Right renal cortex interstitium (tissue), 3 donors: ENCODE results near the gene BUD23. TPM values are rescaled to one million over a fixed set of nuclear protein-coding genes. Genes with fewer than 3 reads are reported as not detected.
"Not testable (repeated sequence)": the region's sequence is repeated elsewhere in the genome, so short reads cannot be mapped to it uniquely, and the experiment has no call there.

Experiments
- DNase-seq, 3 donors: peaks; one replicate each; pipeline ENCODE4 v3.0.0-alpha.2; 2013; ENCODE audit warnings: low read depth in 3 of 3, low spot score in 2 of 3
- polyA plus RNA-seq, 3 donors: library from polyadenylated mRNA; unstranded; fragments of 120-200 nt; gene quantifications; one replicate each; pipeline ENCODE4 v1.2.1, GENCODE V29; 2013; ENCODE audit not compliant: insufficient read length in 3 of 3

Gene BUD23
- polyA plus RNA-seq, result 10 to 100 TPM; 78.7 to 85.6 (median 79.1) TPM

GRCh38 chr7:73683056-73683787 is at the start of gene BUD23, which contains the start of gene DNAJC30:
Gene BUD23, plus strand, starts transcription at chr7:73683597. Its CDS starts 29 bp downstream, at chr7:73683626.
Gene DNAJC30, minus strand, starts transcription at chr7:73683453. Its CDS starts 30 bp downstream, at chr7:73683423.
- DNase-seq, result peak; percentile 81 to 90 (median 84)

- DNase-seq, result no peak
Measured at GRCh38 chr7:73633844-73634243, 49.6 kb upstream of the BUD23 start.

GRCh38 chr7:73635428-73636200 is 47.8 kb upstream of the BUD23 start:
- no peak for DNase-seq

GRCh38 chr7:73638911-73639310 is 44.5 kb upstream of the BUD23 start:
- DNase-seq, result no peak

GRCh38 chr7:73642834-73643233 is 40.6 kb upstream of the BUD23 start:
- no peak for DNase-seq

GRCh38 chr7:73644688-73645286 is 38.6 kb upstream of the BUD23 start:
- DNase-seq, result no peak

GRCh38 chr7:73645643-73646174 is 37.7 kb upstream of the BUD23 start:
- no peak for DNase-seq

- no peak for DNase-seq
Measured at GRCh38 chr7:73646785-73647724, 36.3 kb upstream of the BUD23 start.

GRCh38 chr7:73647725-73648592 is 35.4 kb upstream of the BUD23 start:
- DNase-seq, result no peak

- DNase-seq, result no peak
Measured at GRCh38 chr7:73648593-73649332, 34.6 kb upstream of the BUD23 start.

- DNase-seq, result no peak
Measured at GRCh38 chr7:73649576-73649975, 33.8 kb upstream of the BUD23 start.

GRCh38 chr7:73650524-73650923 is 32.9 kb upstream of the BUD23 start:
- no peak for DNase-seq

GRCh38 chr7:73652541-73652949 is 30.9 kb upstream of the BUD23 start:
- DNase-seq, result no peak

- DNase-seq, result not testable (repeated sequence)
Measured at GRCh38 chr7:73655309-73655708, 28.1 kb upstream of the BUD23 start.

GRCh38 chr7:73659983-73660382 is 23.4 kb upstream of the BUD23 start:
- DNase-seq, result no peak

GRCh38 chr7:73660594-73660993 is 22.8 kb upstream of the BUD23 start:
- DNase-seq, result not testable (repeated sequence)

GRCh38 chr7:73663033-73663432 is 20.4 kb upstream of the BUD23 start:
- DNase-seq, result no peak

- peak; percentile 48 to 84 (median 84) for DNase-seq
Measured at GRCh38 chr7:73667344-73668102, 15.9 kb upstream of the BUD23 start, which contains the start of gene VPS37D. Gene VPS37D, plus strand, starts transcription at chr7:73667831. Its CDS starts 128 bp downstream, at chr7:73667959.
